RKO (cell line): Measurements from ENCODE around the gene SWAP70.

ENCODE experiments used
- DNase-seq: peaks from one replicate; pipeline ENCODE4 v3.0.0-alpha.2; 2016; ENCODE audit warnings: low spot score

Gene SWAP70

DNA sequence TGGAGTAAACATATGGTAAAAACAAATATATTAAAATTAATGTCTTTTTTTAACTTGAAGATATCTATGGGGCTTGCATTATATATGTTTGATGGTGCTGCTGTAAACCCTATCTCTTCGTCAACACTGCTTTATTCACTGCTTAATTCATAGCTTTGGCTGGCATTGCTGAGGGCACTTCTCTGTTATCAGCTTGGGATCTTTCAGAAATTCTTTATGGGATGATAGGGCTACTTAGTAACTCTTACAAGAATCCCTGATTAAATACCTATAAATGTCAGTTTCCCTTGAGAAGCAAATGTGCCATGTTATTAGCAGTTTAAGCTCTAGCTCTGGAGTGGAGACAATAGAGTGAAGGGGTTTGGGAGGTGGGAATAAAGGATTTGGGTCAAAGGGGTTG lies 112.3 kb downstream of the SWAP70 start:
- no peak for DNase-seq

DNA sequence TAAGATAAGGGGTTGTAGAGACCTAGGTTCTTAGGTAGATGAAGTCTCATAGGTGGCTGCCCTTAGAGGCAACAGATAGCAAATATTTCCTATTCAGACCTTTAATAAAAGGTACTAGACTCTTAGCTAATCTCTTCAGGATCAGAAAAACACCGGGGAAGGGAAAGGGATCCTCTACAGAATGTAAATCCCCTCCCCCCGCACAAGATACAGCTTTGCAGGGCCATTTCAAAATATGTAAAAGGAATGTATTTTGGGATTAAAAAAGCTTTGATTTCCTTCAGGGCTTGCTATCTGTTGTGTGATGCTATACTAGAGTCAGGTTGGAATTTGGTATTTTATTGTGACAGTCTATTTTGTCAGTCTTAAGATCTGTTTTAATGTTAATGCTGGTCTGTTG lies 113.2 kb downstream of the SWAP70 start:
- DNase-seq: no peak

DNA sequence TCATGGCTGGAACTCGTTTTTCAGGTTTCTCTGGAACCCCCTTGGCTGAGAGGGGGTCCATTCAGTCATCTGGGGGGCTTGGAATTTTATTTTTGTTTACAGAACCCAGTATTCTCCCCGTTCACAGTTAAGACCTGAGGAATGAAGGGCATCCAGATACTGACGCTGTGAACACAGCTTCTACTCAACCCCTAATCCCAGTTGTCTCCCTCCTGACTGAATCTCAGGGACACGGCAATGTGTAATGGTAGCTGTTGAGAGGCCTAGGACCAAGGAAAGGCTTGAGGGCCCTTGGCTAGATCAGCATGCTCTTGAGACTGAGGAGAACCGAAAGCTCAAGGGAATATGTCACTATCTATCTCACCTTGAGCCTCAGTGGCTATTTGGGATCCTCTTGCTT lies 113.6 kb downstream of the SWAP70 start:
- no peak for DNase-seq

GRCh38 chr11:9780929-9781328 lies 117.1 kb downstream of the SWAP70 start:
- DNase-seq: no peak

GRCh38 chr11:9783986-9784385 lies 120.1 kb downstream of the SWAP70 start:
- DNase-seq: no peak

DNA sequence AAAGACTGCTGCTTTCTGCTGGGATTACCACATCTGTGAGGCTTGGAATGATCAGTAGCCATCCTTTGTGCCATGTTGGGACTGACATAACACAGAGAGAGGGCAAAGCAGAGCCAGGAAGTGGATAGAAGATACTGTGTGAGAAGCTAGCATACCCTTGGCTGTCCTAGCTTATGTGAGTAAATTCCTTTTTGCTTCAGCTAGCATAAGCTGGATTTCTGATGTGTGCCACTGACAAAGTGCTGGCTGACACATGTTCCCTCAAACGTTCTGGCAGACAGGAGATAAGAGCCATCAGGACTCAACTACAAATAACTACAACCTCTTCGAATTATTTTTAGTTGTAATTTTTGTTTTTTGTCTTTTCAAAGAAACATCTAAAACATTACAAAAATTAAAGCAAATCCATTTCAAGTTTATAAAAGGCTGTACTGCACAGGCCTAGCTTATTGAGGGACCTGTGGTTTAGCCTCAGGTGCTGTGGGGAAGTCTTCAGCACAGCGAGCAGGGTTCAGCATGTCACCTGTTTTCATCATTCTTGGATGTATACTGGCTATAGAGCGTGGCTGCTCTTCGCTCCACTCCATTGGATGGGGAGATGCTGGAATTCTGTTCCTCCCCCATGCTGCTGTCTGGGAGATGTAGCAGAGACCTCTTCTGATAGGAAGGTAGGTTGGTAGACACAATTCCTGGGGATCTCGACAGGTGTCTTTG lies 120.9 kb downstream of the SWAP70 start:
- DNase-seq: no peak

GRCh38 chr11:9787260-9787659 lies 123.4 kb downstream of the SWAP70 start:
- no peak for DNase-seq

GRCh38 chr11:9787981-9788521 lies 124.2 kb downstream of the SWAP70 start:
- no peak for DNase-seq

DNA sequence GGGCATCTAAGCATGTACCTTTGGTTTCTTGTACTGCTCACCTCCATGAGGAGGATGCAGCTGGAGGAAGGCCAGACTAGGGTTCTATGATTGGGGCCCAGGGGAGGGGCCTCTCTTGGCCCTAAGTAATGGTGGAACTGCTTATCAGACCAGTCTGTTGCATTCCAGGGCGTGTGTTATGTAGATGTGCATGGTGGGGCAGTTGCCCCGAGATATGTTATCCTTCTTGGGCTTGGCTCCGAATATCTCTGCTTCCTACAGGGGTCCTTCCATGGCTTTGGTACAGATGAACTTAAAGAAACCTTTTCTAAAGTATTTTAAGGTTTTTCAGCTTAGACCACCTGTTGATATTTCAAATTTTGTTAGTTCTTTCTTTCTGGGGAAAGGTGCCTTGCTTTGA lies 126.0 kb downstream of the SWAP70 start:
- no peak for DNase-seq

DNA sequence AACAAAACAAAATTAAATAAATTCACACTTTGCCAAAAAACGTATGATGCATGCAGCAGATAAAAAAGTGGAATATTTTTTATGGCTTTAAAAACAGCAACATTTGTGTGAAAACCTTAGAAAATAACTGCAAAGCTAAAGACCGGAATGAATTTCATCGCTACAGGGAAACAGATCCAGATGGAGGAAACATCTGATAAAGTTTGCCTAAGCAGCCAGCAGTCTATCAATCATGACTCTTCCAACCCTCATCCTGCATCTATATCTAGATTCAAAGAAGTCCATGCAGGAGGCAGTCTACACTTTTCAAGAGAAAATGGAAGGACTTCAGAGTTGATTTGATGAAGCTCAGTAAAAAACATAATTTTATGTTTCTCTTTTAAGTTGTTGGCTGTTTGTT lies 126.8 kb downstream of the SWAP70 start:
- no peak for DNase-seq

GRCh38 chr11:9796266-9796665 lies 132.4 kb downstream of the SWAP70 start:
- no peak for DNase-seq

- DNase-seq: no peak
These were observed 133.0 kb downstream of the SWAP70 start for GRCh38 chr11:9796854-9797253.

- no peak for DNase-seq
These were observed 133.4 kb downstream of the SWAP70 start for GRCh38 chr11:9797300-9797699.

- no peak for DNase-seq
These were observed 136.0 kb downstream of the SWAP70 start for GRCh38 chr11:9799886-9800285.

DNA sequence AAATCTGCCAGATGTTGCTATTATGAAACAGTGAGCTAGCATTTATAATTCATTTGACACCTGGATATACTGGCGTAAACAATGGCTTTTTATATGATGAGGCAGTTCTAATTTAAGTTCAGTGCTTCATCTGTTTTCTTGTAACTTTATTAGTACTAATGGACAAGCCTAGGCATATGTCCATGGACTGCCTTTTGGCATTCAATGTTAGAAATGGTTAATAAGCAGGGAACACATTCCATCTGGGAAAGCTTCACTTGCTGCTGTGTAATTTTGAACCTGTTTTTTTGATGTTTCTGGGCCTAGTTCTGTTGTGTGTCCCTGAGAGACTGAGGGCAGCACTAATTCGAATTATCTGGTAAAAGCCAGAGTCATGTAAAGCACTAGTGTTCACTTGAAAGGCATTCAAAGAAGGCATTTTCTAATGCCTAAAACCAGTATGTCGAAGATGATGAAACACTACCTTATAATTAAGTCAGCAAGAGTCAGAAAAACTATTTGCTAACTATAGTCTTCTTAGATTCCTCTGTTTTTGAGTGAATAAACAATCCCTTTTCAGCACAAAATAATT lies 138.5 kb downstream of the SWAP70 start:
- peak; percentile 26 for DNase-seq
